Astrocyte of the hippocampus (primary cell): ENCODE data around the gene TMEM258.

Source experiments
- DNase-seq: peaks from one replicate; pipeline ENCODE4 v3.0.0; 2011; ENCODE audit warnings: low read depth, low spot score

Gene TMEM258

GRCh38 chr11:61776561-61777075 is 15.8 kb downstream of the TMEM258 start:
- DNase-seq, result peak; percentile 81

GRCh38 chr11:61775606-61776554 is 16.5 kb downstream of the TMEM258 start:
- DNase-seq, result no peak

- DNase-seq, result no peak
Observed at GRCh38 chr11:61775106-61775505, 17.3 kb downstream of the TMEM258 start.

- no peak for DNase-seq
Observed at GRCh38 chr11:61774411-61774810, 18.0 kb downstream of the TMEM258 start.

- DNase-seq, result no peak
Observed at GRCh38 chr11:61773809-61774208, 18.6 kb downstream of the TMEM258 start.

GRCh38 chr11:61773356-61773755 is 19.0 kb downstream of the TMEM258 start:
- no peak for DNase-seq

- DNase-seq, result peak; percentile 28
Observed at GRCh38 chr11:61771985-61772455, 20.4 kb downstream of the TMEM258 start.

- no peak for DNase-seq
Observed at GRCh38 chr11:61771195-61771894, 21.1 kb downstream of the TMEM258 start.

GRCh38 chr11:61769946-61770683 is 22.3 kb downstream of the TMEM258 start:
- no peak for DNase-seq

- peak; percentile 76 for DNase-seq
Observed at GRCh38 chr11:61769169-61769920, 23.1 kb downstream of the TMEM258 start.

GRCh38 chr11:61768376-61769076 is 23.9 kb downstream of the TMEM258 start:
- DNase-seq, result no peak

GRCh38 chr11:61766353-61766841 is 26.0 kb downstream of the TMEM258 start:
- peak; percentile 59 for DNase-seq

- no peak for DNase-seq
Observed at GRCh38 chr11:61765550-61766253, 26.7 kb downstream of the TMEM258 start.

GRCh38 chr11:61764606-61765260 is 27.7 kb downstream of the TMEM258 start:
- DNase-seq, result no peak

- DNase-seq, result no peak
Observed at GRCh38 chr11:61763930-61764605, 28.3 kb downstream of the TMEM258 start.

- no peak for DNase-seq
Observed at GRCh38 chr11:61762798-61763197, 29.6 kb downstream of the TMEM258 start.

- no peak for DNase-seq
Observed at GRCh38 chr11:61762223-61762615, 30.2 kb downstream of the TMEM258 start.

GRCh38 chr11:61761440-61762222 is 30.8 kb downstream of the TMEM258 start:
- no peak for DNase-seq
